ENCODE results near the gene GPSM1. TPM values are rescaled to one million over a fixed set of nuclear protein-coding genes. Genes with fewer than 3 reads are reported as not detected.
"Not testable (repeated sequence)": the region's sequence is repeated elsewhere in the genome, so short reads cannot be mapped to it uniquely, and the experiment has no call there.

Gene GPSM1
- total RNA-seq, 2 experiments from 2014 or later = 10.6 to 11.3 TPM

- Mint-ChIP-seq H3K27ac (no peak overlapping the region), H3K27me3 (no peaks in the 10 kb centered on the region), H3K36me3 (no peaks in the 10 kb centered on the region), H3K4me1 (ENCODE audit: low read depth) (no peaks in the 10 kb centered on the region), H3K4me3 (no peak overlapping the region), H3K9me3 (peaks cover 16% of the 10 kb centered on the region)
- ChIA-PET POLR2A (no interaction called here), CTCF (no interaction called here)
- intact Hi-C loops (cut with micrococcal nuclease) = no loop called here
- DNase-seq = no peak
Observed at GRCh38 chr9:136318111-136318775, 9.1 kb upstream of the GPSM1 start.

- CTCF ChIA-PET = no interaction called here
- H3K9me3 Mint-ChIP-seq = peaks cover 16% of the 10 kb centered on the region
Observed at GRCh38 chr9:136318776-136319241, 8.5 kb upstream of the GPSM1 start.

DNA sequence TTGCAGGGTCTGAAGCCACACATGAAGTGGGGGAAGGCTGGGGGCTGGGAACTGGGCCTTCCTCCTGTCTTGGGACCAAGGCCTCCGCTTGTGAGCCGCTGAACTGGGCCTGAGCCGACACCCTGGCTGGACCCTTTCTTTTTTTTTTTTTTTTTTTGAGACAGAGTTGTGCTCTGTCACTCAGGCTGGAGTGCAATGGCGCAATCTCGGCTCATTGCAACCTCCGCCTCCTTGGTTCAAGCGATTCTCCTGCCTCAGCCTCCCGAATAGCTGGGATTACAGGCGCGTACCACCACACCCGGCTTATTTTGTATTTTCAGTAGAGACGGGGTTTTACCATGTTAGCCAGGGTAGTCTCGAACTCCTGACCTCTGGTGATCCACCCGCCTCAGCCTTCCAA lies 8.1 kb upstream of the GPSM1 start:
- intact Hi-C loops (cut with micrococcal nuclease); CTCF ChIA-PET; H3K27me3 Mint-ChIP-seq; DNase-seq; H3K4me3 Mint-ChIP-seq; H3K27ac Mint-ChIP-seq; H3K36me3 Mint-ChIP-seq; POLR2A ChIA-PET; H3K4me1 Mint-ChIP-seq (ENCODE audit: low read depth): not testable (repeated sequence)
- H3K9me3 Mint-ChIP-seq = peaks cover 16% of the 10 kb centered on the region

More at GRCh38 chr9:136318776-136319241, 8.5 kb upstream of the GPSM1 start:
- intact Hi-C loops (cut with micrococcal nuclease) = no loop called here
- no peaks in the 10 kb centered on the region for H3K4me1 Mint-ChIP-seq (ENCODE audit: low read depth)
- no peaks in the 10 kb centered on the region for H3K36me3 Mint-ChIP-seq
- H3K27ac Mint-ChIP-seq = no peak overlapping the region
- POLR2A ChIA-PET = no interaction called here
- no peaks in the 10 kb centered on the region for H3K27me3 Mint-ChIP-seq
- H3K4me3 Mint-ChIP-seq = no peak overlapping the region
- DNase-seq = no peak

DNA sequence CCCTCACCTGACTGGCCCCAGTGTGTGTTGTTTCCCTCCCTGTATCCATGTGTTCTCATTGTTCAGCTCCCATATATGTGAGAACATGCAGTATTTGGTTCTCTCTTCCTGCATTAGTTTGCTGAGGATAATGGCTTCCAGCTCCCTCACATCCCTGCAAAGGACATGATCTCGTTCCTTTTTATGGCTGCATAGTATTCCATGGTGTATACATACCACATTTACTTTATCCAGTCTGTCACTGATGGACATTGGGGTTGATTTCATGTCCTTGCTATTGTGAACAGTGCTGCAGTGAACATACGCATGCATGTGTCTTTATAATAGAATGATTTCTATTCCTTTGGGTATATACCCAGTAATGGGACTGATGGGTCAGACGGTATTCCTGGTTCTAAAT lies 7.4 kb upstream of the GPSM1 start:
- POLR2A ChIA-PET; H3K4me1 Mint-ChIP-seq (ENCODE audit: low read depth); H3K27me3 Mint-ChIP-seq; H3K27ac Mint-ChIP-seq; H3K36me3 Mint-ChIP-seq; CTCF ChIA-PET; H3K4me3 Mint-ChIP-seq; H3K9me3 Mint-ChIP-seq; DNase-seq; intact Hi-C loops (cut with micrococcal nuclease): not testable (repeated sequence)

- intact Hi-C loops (cut with micrococcal nuclease); H3K4me3 Mint-ChIP-seq; H3K4me1 Mint-ChIP-seq (ENCODE audit: low read depth); CTCF ChIA-PET; POLR2A ChIA-PET; H3K27me3 Mint-ChIP-seq; H3K36me3 Mint-ChIP-seq; H3K9me3 Mint-ChIP-seq; DNase-seq; H3K27ac Mint-ChIP-seq: not testable (repeated sequence)
Observed at GRCh38 chr9:136320972-136321371, 6.4 kb upstream of the GPSM1 start.

DNA sequence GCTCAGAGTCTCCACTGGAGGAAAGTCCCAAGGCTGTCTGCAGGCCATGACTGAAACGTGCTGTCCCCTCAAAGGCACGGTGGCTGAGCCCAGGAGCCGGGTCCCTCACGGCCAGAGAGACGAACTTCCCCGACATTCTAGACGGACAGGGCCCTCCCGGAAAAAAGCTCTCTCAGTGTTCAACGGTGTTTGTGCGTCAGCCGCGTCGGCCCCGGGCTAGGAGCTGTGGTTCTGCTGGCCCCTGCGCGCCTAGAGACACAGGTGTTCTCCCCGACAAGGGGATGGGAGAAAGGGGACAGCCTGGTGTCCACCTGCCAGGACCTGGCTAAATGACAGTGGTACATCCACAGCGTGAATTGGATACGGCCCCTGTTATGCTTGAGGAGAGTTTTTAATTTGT lies 5.8 kb upstream of the GPSM1 start:
- no peak for DNase-seq
- H3K4me3 Mint-ChIP-seq = no peak overlapping the region
- H3K9me3 Mint-ChIP-seq = no peaks in the 10 kb centered on the region
- intact Hi-C loops (cut with micrococcal nuclease) = no loop called here
- no peaks in the 10 kb centered on the region for H3K36me3 Mint-ChIP-seq
- CTCF ChIA-PET = no interaction called here
- no peak overlapping the region for H3K27ac Mint-ChIP-seq
- POLR2A ChIA-PET = no interaction called here
- no peaks in the 10 kb centered on the region for H3K4me1 Mint-ChIP-seq (ENCODE audit: low read depth)
- H3K27me3 Mint-ChIP-seq = no peaks in the 10 kb centered on the region

DNA sequence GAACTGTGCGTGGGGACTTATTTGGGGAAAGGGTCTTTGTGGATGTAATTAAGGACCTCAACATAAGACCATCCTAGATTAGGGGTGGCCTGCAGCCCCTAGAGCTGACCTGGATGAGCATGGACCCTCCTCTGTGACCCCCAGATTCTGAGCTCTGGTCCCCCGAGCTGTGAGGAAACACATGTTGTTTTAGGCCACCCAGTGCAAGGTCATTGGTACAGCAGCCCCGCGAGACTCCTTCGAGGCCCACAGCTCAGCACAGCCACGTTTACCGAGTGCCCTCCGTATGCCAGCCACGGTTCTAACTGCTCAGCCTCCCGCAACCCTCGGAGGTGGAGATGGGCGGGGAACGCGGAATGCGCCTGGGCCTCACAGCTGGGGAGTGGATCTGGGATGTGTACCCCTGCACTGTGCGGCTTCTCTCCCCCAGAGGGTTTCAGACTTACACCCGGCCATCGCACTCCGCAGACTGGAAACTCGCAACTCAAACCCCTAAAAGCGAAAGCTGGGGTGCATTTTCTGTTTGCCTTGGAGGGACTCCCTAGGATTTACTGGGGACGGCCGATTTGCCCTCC lies 4.5 kb upstream of the GPSM1 start:
- ChIA-PET POLR2A (no interaction called here), CTCF (interaction anchor here (0.7 kb wide), 1 partner anchor 162 kb away, joined by 3 read pairs; no protein-coding TSS in a partner anchor)
- no peaks in the 10 kb centered on the region for H3K27me3 Mint-ChIP-seq
- no peak for DNase-seq
- H3K36me3 Mint-ChIP-seq = no peaks in the 10 kb centered on the region
- no peaks in the 10 kb centered on the region for H3K9me3 Mint-ChIP-seq
- H3K4me1 Mint-ChIP-seq (ENCODE audit: low read depth) = no peaks in the 10 kb centered on the region
- H3K27ac Mint-ChIP-seq = no peak overlapping the region
- intact Hi-C loops (cut with micrococcal nuclease) = no loop called here
- H3K4me3 Mint-ChIP-seq = no peak overlapping the region

- Mint-ChIP-seq H3K27me3 (no peaks in the 10 kb centered on the region), H3K27ac (no peak overlapping the region), H3K9me3 (no peaks in the 10 kb centered on the region), H3K36me3 (no peaks in the 10 kb centered on the region), H3K4me1 (ENCODE audit: low read depth) (no peaks in the 10 kb centered on the region), H3K4me3 (no peak overlapping the region)
- intact Hi-C loops (cut with micrococcal nuclease) = no loop called here
- POLR2A ChIA-PET = no interaction called here
- CTCF ChIA-PET = interaction anchor here (0.7 kb wide), 1 partner anchor 162 kb away, joined by 3 read pairs; no protein-coding TSS in a partner anchor
- no peak for DNase-seq
Observed at GRCh38 chr9:136323371-136323789, 4.0 kb upstream of the GPSM1 start.

- H3K27ac Mint-ChIP-seq = no peak overlapping the region
- no peaks in the 10 kb centered on the region for H3K27me3 Mint-ChIP-seq
- no peaks in the 10 kb centered on the region for H3K36me3 Mint-ChIP-seq
- H3K4me1 Mint-ChIP-seq (ENCODE audit: low read depth) = peaks cover 4% of the 10 kb centered on the region
- ChIA-PET CTCF (no interaction called here), POLR2A (no interaction called here)
- intact Hi-C loops (cut with micrococcal nuclease) = no loop called here
- H3K9me3 Mint-ChIP-seq = no peaks in the 10 kb centered on the region
- no peak overlapping the region for H3K4me3 Mint-ChIP-seq
- DNase-seq = no peak
Observed at GRCh38 chr9:136324501-136325300, 2.6 kb upstream of the GPSM1 start.

GRCh38 chr9:136325358-136325757 lies 2.0 kb upstream of the GPSM1 start:
- intact Hi-C loops (cut with micrococcal nuclease) = no loop called here
- Mint-ChIP-seq H3K9me3 (no peaks in the 10 kb centered on the region), H3K4me3 (no peak overlapping the region), H3K4me1 (ENCODE audit: low read depth) (peaks cover 4% of the 10 kb centered on the region), H3K27me3 (no peaks in the 10 kb centered on the region), H3K27ac (no peak overlapping the region), H3K36me3 (no peaks in the 10 kb centered on the region)
- no peak for DNase-seq
- CTCF ChIA-PET = interaction anchor here (1.2 kb wide), 2 partner anchors 38 to 41 kb away, joined by 3 read pairs; no protein-coding TSS in a partner anchor
- POLR2A ChIA-PET = no interaction called here

- H3K27ac Mint-ChIP-seq = no peak overlapping the region
- peak overlapping the region; percentile 60 for H3K4me3 Mint-ChIP-seq
- no peak for DNase-seq
- H3K27me3 Mint-ChIP-seq = no peaks in the 10 kb centered on the region
- no peaks in the 10 kb centered on the region for H3K9me3 Mint-ChIP-seq
- ChIA-PET CTCF (interaction anchor here (1.2 kb wide), 2 partner anchors 37 to 42 kb away, joined by 3 read pairs; no protein-coding TSS in a partner anchor), POLR2A (no interaction called here)
- H3K36me3 Mint-ChIP-seq = no peaks in the 10 kb centered on the region
- intact Hi-C loops (cut with micrococcal nuclease) = no loop called here
- peaks cover 4% of the 10 kb centered on the region for H3K4me1 Mint-ChIP-seq (ENCODE audit: low read depth)
Observed at GRCh38 chr9:136326061-136326760, 1.1 kb upstream of the GPSM1 start.

DNA sequence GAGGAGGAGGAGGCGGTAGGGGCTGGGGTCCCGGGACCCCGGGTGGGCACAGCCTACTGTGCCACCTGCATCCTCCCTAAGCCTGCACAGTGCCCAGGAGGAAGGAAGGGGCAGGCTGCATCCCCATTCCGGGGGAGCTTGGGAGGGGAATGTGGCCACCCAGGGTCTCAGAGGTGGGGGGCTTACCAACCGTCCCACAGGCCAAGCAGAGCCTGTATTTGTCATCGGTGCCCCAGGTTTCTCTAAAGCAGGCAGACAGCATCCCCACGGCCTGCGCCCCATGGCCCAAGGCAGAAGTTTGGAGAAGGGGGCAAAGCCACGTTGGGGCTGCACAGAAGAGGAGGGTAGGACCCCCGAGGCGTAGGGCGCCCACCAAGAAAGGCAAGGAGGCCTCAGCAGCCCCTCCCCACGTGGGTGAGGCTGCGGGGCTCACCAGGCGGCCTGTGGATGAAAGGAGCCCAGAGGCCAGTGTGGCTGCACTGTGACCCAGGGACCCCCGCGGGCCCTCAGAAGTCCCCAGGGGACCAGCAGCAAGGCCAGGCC lies 507 bp upstream of the GPSM1 start:
- no peak overlapping the region for H3K27ac Mint-ChIP-seq
- POLR2A ChIA-PET = interaction anchor here (1.5 kb wide), 1 partner anchor 37 kb away, joined by 4 read pairs; the partner anchor contains the start of gene DNLZ

More for the DNA sequence above, 507 bp upstream of the GPSM1 start:
- no peaks in the 10 kb centered on the region for H3K9me3 Mint-ChIP-seq
- peaks cover 4% of the 10 kb centered on the region for H3K4me1 Mint-ChIP-seq (ENCODE audit: low read depth)
- DNase-seq = no peak
- H3K27me3 Mint-ChIP-seq = no peaks in the 10 kb centered on the region
- no peaks in the 10 kb centered on the region for H3K36me3 Mint-ChIP-seq
- CTCF ChIA-PET = interaction anchor here (1.4 kb wide), 1 partner anchor 45 kb away, joined by 4 read pairs; no protein-coding TSS in a partner anchor
- intact Hi-C loops (cut with micrococcal nuclease) = no loop called here
- H3K4me3 Mint-ChIP-seq = peak overlapping the region; percentile 60
